ENCODE measurements around the gene CNTN4. TPM values are rescaled to one million over a fixed set of nuclear protein-coding genes. Genes with fewer than 3 reads are reported as not detected.
"Not testable (repeated sequence)": the region's sequence is repeated elsewhere in the genome, so short reads cannot be mapped to it uniquely, and the experiment has no call there.

CNTN4 gene
- total RNA-seq, 2 donors from 2014 or later, result 3.7 to 4.1 TPM

DNA sequence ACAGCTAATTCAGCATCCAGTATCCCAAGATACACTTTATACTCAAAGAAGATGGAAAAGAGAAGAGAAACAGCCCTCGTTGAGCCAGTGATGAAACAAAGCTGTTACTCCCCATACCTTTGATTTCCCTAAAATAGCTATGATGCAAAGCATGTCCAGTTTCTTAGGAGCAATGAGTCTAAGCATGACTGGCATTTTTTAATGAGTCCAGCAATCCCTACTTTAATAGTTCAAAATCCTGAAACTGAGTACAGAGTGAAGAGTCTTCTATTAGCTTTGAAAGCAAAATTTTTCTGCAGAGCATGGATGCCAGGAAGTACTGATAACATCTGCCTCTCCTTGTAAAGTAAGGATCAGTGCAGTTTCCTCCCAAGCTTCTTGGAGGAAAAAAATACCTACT is 708.8 kb downstream of the CNTN4 start:
- DNase-seq (no peak), ATAC-seq (no peak)
- intact Hi-C loops (cut with DNase I), result no loop called here

DNA sequence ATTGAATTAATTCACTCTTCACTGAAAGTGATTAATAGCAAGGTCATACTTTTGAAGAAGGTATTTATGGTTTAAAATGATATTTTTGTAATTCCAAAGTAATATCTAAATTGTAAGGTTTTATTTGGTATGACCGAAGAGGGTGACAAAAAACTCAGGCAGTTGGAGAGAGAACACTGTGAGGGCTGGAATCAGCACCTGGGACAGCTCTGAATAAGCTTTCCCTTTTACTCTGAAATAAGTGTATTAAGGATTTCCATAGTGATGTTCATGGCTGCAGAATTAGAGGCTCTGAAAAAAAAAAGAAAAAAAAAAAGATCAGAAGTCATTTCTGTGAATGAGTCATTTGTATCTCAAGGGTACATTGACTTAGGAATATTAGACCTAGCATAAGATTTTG is 712.1 kb downstream of the CNTN4 start:
- DNase-seq, result no peak
- intact Hi-C loops (cut with DNase I), result no loop called here
- ATAC-seq, result no peak

DNA sequence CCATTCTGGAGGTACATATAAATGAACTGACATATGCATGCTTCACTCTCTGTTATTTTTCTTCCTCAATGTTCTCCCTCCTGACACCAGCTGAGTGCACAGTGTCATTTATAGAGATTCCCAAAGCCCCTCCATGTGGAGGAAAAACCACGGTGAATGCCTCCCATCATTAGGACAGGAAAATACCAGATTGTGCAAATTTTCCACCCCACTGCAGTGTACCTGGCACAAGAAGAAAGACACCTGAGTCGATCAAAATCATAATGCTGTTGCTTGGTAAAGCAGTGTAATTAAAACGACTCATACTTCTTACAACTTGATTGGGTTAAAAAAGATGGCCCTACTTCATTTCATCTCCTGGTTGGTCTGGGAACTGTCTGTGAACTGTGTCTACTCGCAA is 720.9 kb downstream of the CNTN4 start:
- ATAC-seq, result no peak
- no peak for DNase-seq
- intact Hi-C loops (cut with DNase I), result no loop called here

DNA sequence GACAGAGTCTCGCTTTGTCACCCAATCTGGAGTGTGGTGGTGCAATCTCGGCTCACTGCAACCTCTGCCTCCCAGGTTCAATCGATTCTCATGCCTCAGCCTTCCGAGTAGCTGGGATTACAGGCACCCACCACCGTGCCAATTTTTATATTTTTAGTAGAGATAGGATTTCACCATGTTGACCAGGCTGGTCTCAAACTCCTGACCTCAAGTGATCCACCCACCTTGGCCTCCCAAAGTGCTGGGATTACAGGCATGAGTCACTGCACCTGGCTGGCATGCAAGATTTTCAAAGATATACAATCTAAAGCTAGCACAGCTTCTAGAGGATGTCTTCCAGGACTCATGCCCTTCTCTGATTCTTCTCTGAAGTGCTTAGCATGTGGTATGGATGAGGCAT is 722.3 kb downstream of the CNTN4 start:
- ATAC-seq; intact Hi-C loops (cut with DNase I); DNase-seq: not testable (repeated sequence)

DNA sequence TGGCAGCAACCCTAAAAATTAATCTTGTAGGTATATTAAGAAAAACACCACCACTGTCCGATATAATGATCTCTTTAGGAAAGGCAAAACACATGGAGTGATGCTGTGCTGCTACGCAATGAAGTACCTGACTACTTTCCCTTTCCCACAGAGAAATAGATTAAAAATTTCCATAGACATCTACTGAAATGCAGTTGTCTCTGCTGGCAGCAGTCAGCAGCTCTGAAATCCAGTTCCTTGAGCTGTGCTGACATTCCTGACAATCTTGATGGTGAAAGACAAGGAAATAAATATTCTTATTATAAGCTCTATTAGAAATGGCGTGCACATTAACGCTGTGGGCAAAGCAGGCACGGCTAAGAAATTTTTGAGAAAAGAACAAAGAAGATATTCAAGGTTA is 723.9 kb downstream of the CNTN4 start:
- intact Hi-C loops (cut with DNase I), result no loop called here
- DNase-seq (no peak), ATAC-seq (no peak)

DNA sequence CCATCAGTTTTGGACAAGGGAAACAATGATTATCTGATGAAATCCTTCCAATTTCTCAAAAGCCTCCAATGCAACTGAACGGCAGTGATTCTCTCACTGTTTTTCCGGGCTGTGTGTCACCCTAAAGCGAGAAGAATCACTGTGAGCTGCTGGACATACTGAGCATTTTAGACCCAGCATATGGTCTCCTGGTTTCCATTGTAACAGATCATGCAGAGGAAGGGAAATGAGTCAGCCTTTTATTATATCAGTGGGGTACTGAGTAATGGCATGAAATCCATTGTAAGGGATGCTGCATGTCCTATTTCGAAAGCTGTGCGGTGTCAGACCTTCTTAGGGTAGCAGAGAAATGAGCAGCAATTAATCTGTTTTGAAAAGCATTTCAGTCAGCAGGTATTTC is 724.4 kb downstream of the CNTN4 start:
- intact Hi-C loops (cut with DNase I), result no loop called here
- ATAC-seq (no peak), DNase-seq (no peak)

DNA sequence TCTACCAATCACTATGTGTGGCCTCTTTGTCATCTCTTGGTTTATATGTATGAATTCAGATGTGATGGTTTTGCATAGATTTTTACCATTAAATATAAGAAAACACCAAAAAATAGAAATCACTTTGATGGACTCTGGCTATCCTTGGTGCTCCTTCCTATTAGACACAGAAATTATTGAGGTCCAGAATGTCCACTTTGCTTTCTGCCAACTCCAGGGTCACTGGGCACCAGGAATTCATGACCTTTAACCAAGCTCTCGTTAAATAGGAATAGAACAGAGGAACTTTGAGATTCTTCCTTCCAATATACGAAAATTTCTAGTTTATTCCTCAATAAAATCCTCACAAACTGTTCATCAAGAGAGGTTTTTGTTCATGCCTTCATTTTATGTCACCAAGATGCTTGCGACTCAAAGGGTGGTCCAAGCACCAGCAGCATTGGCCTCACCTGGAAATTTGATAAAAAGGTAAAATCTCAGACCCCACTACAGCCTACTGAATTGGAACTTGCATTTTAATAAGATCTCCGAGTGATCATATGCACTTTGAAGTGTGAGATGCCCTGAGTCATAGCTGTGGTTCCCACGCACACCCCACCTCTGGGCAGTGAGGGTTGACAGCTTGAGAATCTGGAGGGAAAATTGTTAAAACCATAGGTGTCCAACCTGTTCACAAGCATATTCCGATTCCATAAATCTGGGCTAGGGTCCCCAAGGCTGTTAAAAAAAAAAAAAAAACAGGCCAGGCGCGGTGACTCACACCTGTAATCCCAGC is 725.0 kb downstream of the CNTN4 start:
- no peak for DNase-seq
- intact Hi-C loops (cut with DNase I), result no loop called here

DNA sequence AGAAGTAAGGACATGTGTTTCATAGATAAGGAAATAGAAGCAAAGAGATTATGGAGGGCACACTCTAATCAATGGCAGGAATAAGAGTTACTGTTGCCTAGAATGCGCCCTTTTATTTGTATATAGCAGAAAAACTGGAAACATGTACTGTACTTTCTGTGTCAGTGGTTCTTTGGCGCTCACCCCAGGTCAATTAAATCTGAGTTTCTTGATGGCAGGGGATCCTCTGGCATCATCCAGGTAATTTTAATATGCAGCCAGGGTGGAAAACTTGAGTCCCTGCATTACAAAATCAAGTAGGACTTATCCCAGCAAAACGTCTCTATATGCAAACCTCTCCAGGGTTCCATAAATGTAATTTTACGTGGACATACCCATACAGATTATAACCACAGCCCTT is 727.4 kb downstream of the CNTN4 start:
- DNase-seq (no peak), ATAC-seq (no peak)
- intact Hi-C loops (cut with DNase I), result no loop called here

More for the DNA sequence above, 725.0 kb downstream of the CNTN4 start:
- ATAC-seq, result no peak

DNA sequence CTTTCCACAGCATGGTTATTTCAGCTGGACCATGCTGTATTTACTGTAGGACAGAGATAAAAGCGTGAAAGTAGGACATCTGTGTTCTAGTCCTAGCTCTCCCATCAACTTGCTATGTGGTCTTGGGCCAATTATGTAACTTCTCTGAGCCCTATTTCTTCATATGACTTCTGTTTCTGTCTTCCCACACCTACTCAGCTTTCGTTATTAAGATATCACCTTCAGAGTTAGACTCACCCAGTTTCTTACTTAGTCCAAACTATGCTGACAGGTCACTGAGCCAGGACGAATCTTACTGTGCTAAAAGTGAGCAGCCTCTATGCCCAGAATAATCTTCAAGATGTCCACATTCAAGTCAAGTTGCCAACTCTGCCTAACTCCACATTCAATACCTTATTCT is 727.8 kb downstream of the CNTN4 start:
- ATAC-seq (no peak), DNase-seq (no peak)
- intact Hi-C loops (cut with DNase I), result no loop called here

DNA sequence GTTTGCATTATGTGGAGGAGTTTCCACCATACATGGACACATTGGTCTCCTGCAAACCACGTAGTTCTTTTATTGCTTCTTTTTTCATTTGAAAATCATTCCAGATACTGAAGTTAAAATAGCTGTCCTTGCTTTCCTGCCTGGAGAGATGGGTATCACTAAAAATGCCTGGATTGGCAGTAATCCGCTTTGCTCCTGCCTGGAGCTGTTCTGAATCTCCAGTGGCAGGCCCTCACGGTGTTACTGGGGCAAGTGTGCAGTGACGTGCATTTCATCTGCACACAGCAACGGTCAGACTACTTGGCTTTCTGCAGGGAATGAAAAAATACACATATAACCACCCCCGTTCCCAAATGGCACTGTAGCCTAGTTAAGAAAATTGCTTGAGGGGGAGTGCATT is 738.6 kb downstream of the CNTN4 start:
- DNase-seq (no peak), ATAC-seq (peak in 1 of 2 donors; percentile 53)
- intact Hi-C loops (cut with DNase I), result no loop called here

DNA sequence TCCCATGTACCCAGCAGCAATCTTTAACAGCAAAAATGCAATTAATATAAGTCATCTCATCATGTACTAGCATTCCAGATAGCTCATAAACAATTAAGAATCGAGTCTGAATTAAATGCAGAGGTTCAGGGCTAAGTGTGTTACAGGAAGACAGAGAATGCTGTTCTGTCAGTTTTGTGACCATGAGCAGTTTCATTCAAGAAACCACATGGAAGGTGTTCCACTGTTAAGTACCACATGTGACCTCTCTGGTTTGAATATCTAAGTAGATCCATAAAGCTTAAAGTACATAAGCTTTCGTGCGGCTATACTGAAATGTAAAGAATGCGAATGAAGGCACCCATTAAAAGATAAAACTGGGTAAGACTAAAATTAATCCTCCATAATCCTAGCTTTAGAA is 739.2 kb downstream of the CNTN4 start:
- ATAC-seq (no peak), DNase-seq (no peak)
- intact Hi-C loops (cut with DNase I), result no loop called here

DNA sequence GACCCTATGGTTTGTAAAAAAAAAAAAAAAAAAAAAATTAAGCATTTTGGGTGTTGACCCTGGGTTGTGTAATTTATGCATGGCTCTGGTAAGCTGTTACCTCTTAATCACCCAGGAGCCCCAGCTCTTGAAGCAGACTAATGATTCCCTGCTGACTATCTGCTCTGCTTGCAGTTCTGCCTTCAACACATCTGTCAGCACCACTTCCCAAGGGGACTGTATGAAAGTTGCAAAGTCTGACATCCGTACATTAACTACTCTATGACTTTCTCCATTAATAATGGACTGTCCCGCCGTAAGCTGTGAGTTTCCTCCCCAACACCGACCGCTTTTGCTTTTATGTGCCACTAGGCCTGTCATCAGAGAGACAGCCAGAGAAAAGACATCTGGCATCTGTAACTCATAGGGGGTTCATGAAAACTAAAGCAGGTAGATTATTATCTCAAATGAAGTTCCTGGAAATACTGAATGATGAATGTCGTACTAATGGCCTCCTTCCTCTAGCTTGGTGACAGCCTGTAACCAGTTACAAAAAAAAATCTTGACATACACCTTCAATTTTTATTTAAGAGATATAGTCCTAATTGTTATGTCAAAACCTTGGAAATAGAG is 740.0 kb downstream of the CNTN4 start:
- DNase-seq, result no peak
- intact Hi-C loops (cut with DNase I), result no loop called here
- ATAC-seq, result peak; percentile 46 to 67

DNA sequence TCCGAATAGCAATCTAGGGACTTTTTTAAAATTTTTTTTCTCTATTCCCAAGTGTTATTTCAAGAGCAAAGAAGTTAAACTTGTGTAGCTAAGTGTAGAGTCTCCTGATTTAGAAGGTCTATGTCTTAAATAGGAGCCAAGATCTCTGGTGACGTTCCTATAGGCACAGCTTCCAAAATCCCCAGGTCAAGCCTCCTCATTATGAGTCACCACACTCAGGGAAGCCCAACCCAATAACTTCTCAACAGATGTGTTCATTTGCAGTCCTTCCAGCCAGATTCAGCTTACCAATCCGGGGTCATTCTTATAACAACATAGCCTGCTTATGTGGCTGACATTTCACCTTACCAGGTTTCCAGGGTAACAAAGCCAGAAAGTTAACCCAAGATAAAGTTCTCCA is 741.2 kb downstream of the CNTN4 start:
- DNase-seq, result no peak
- intact Hi-C loops (cut with DNase I), result no loop called here
- peak in 1 of 2 donors; percentile 84 for ATAC-seq

DNA sequence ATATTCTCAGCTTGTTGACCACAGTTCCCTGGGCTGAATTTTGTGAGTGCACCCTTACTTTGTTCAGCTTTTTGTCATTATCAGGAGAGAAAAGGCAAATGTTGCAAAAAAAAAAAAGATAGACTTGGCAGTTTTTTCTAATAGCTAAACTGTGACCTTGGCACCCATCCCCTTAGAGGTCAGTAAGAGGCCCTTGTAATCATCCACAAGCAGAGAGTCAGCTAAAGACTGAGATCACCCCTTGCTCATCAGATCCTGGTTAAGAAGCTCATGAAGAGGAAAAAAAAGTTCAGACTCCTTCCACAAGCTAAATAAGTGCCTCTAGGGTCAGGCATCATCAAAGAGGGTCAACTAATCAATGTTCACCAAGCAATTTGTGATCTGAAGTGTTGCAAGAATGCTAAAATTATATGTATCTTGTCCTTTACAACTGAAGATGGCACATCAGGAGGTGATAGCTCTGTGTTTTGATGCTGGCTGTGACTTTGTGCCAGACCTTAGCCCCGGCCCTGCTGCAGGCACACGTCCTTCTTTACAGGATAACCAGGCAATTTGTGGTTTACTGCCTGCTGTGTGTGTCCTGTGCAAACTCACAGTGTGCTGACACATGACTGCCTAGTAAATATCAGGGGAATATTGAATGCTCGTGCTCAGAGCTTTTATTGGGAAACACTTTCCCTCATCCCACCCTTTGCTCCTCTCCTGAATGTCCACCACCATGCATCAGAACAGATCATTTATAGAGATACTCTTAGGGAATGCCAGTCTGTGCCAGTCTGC is 748.6 kb downstream of the CNTN4 start:
- intact Hi-C loops (cut with DNase I), result no loop called here
- ATAC-seq (no peak), DNase-seq (no peak)

DNA sequence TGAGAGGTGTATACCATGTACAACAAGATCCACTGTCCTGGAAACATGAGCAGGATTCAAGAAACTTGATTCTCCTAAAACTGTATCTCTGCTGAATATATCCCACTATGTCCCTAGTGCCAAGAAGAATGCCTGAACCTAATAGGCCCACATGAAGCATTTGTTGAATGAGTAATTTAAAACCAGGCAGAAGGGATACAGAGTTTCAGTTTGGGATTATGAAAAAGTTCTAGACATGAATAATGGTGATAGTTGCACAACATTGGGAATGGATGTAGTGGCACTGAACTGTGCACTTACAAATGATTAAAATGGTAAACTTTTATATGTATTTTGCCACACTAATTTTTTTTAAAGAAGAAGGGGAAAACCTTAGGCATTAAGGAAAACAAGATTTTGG is 750.4 kb downstream of the CNTN4 start:
- intact Hi-C loops (cut with DNase I), result no loop called here
- no peak for DNase-seq
- no peak for ATAC-seq

DNA sequence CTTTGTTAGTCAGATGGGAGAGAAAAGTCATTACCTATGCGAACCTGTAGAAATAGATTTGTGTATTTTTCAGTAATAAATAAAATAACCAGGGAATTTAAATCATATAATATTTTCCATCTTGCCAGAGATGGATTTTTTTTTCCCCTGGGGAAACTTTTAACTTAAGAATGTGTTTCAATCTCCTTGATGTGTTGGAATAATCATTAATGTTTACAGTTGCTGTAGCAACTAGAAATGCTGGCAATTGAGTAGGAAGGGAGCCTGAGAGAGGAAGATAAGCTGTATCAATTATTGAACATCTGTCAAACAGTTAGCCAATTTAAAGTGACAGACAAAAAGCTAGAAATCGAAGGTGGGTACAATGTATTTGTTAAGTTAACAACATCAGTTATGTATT is 752.0 kb downstream of the CNTN4 start:
- ATAC-seq (no peak), DNase-seq (no peak)
- intact Hi-C loops (cut with DNase I), result no loop called here

DNA sequence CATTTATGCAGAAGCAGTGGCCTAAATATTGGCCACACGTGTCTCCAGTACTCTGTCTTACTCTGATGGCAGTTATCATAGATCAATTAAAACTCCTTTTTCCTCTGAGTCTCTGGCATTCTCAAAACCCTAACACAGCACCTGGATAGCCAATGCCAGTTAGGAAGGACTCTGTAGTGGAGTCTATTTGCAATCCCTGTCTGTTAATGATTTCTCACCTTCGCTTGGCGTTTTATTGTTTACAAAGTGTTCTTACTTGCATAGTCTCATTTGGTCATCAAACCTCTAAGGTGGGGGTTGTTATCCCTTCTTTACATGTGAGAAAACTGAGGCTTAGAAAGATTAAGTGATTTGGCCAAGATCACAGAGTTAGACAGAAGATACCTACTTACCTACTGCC is 752.7 kb downstream of the CNTN4 start:
- intact Hi-C loops (cut with DNase I), result no loop called here
- ATAC-seq, result no peak
- DNase-seq, result no peak

DNA sequence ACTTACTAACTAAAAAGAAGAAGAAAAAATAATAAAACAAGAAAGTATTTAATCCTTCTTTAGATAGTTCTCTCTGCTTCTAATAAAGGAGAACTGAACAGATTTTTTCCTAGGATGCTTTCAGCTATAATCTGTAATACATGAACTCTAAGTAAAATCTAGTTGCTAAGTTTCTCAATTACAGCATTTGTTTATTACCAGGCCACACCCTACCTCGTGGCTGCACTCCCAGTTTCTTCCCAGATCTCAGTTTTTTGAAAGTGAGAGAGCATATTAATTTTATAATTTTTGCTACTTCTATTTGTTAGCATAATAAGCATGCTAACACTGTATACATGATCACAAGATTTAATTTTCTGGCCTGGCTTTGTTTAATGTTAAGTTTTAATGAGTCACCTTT is 753.2 kb downstream of the CNTN4 start:
- intact Hi-C loops (cut with DNase I), result no loop called here
- ATAC-seq (peak in 1 of 2 donors; percentile 64), DNase-seq (peak; percentile 29)

DNA sequence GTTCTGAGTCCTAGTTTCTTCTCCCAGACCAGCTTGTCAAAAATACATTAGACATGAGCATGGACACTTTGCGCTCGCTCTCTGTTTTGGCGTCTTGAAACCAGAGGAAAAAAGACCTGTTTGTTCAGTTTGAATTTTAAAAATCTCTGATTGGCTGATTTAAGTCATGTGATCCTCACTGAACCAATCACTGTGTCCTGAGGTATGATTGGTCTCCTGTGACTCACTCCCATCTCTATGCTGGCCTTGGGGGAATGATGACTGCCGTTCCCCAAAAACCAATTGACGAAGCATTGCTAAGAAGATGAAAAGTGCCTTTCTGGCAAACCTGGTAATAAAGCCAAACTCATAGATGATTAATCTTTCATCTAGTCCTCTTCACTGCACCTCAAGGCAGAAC is 755.0 kb downstream of the CNTN4 start:
- intact Hi-C loops (cut with DNase I), result no loop called here
- ATAC-seq (no peak), DNase-seq (no peak)
